ENCODE results near the gene POU2F3. TPM values are rescaled to one million over a fixed set of nuclear protein-coding genes. Genes with fewer than 3 reads are reported as not detected.

POU2F3 gene
- polyA plus RNA-seq, 3 donors: 0.37 to 0.54 TPM; not detected in 1

DNA sequence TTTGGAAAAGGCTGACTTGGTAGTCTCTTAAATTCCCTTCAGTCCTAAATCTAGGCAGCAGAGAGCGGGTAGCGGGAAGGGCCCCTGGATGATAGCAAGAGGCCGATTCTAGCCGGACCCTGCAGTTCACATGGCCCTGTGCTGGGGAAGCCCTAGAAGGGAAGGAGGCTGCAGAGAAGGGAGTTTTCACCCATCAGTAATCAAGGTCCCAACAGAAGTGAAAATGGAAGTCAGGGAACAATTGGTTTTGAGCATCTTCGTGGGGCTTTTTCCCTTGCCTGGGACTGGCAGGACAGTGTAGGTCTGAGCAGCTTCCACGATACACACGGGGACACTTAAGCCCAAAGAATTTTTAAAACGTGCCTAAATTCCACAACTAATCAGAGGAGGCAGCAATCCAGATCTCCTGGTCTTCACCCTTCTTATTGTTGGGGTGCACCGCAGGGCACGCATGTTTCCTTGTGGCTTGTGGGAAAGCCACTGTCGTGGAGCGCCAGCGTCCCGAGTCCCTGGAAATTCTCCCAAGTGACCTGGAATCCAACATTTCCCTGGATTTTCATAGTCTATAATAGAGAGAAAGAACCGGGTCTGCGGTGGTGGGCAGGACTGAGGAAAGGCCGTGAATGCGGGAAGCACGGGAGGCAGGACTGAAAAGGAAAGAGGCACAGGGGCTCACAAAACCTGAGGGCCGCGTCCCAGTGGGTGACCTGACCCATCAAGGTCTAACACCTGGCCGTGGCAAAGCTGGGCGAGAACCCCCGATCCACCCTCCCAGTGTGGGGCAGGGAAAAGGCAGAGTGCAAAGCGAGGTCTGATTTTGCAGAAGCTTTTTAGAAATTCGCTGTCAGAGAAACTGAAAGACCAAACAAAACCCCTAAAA is 30.0 kb upstream of the POU2F3 start:
- H3K27me3 Mint-ChIP-seq (ENCODE audit: low read depth in 3 of 3): peaks cover 1 to 5% (median 3%) of the 10 kb centered on the region in 3 donors
- Histone ChIP-seq H4K20me1 (ENCODE audit: insufficient read depth, low read length) (peaks cover 33% of the 10 kb centered on the region), H2AFZ (ENCODE audit: insufficient read depth, low read depth, low read length, poor library complexity, severe bottlenecking) (peak overlapping the region; percentile 79), H3K36me3 (replicated peaks in 1 of 2; ENCODE audit: control insufficient read depth in 1 of 2, insufficient read depth in 2 of 2, low read length in 2 of 2) (peaks cover 5 to 12% of the 10 kb centered on the region in 2 donors), H3K27me3 (ENCODE audit: control insufficient read depth in 2 of 2, insufficient read depth in 2 of 2, low read length in 2 of 2) (no peaks in the 10 kb centered on the region), H3K79me2 (ENCODE audit: insufficient read depth, low read length) (peaks cover 46% of the 10 kb centered on the region), H3K9ac (ENCODE audit: insufficient read depth, low read length, poor library complexity, severe bottlenecking) (peak overlapping the region; percentile 81), H3K27ac (ENCODE audit: low read depth in 1 of 2, low read length in 2 of 2) (peak overlapping the region; percentile 83 to 96), H3K9me3 (replicated peaks in 1 of 2; ENCODE audit: control insufficient read depth in 1 of 2, insufficient read depth in 1 of 2, low read length in 2 of 2) (no peaks in the 10 kb centered on the region), H3K4me1 (ENCODE audit: control insufficient read depth in 1 of 2, insufficient read depth in 2 of 2, low read length in 2 of 2) (peaks cover 59 to 71% of the 10 kb centered on the region in 2 donors), H3K4me2 (replicated peaks; ENCODE audit: extremely low read depth, low read length, poor library complexity, severe bottlenecking) (peak overlapping the region; percentile 89), H3K4me3 (replicated peaks in 1 of 3; ENCODE audit: low read depth in 2 of 3, low read length in 3 of 3) (peak overlapping the region; percentile 54 to 87 (median 74))
- WGBS (ENCODE audit: insufficient coverage): 20% methylated on average over 17 of the region's 26 CpGs
- intact Hi-C loops (cut with micrococcal nuclease): no loop called here
- peak in 2 of 3 donors; percentile 39 to 77 for DNase-seq
- peaks cover 21 to 24% of the 10 kb centered on the region in 2 donors for H3K36me3 Mint-ChIP-seq
- peak overlapping the region; percentile 82 to 89 for H3K4me3 Mint-ChIP-seq
- H3K27ac Mint-ChIP-seq: peak overlapping the region; percentile 93 to 99 (median 98)
- TF ChIP-seq, protein P1, sequence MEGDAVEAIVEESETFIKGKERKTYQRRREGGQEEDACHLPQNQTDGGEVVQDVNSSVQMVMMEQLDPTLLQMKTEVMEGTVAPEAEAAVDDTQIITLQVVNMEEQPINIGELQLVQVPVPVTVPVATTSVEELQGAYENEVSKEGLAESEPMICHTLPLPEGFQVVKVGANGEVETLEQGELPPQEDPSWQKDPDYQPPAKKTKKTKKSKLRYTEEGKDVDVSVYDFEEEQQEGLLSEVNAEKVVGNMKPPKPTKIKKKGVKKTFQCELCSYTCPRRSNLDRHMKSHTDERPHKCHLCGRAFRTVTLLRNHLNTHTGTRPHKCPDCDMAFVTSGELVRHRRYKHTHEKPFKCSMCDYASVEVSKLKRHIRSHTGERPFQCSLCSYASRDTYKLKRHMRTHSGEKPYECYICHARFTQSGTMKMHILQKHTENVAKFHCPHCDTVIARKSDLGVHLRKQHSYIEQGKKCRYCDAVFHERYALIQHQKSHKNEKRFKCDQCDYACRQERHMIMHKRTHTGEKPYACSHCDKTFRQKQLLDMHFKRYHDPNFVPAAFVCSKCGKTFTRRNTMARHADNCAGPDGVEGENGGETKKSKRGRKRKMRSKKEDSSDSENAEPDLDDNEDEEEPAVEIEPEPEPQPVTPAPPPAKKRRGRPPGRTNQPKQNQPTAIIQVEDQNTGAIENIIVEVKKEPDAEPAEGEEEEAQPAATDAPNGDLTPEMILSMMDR (IDR thresholded peaks at IDR 0.05): no peak
- no peaks in the 10 kb centered on the region for H3K9me3 Mint-ChIP-seq
- H3K4me1 Mint-ChIP-seq: peaks cover 75% of the 10 kb centered on the region

DNA sequence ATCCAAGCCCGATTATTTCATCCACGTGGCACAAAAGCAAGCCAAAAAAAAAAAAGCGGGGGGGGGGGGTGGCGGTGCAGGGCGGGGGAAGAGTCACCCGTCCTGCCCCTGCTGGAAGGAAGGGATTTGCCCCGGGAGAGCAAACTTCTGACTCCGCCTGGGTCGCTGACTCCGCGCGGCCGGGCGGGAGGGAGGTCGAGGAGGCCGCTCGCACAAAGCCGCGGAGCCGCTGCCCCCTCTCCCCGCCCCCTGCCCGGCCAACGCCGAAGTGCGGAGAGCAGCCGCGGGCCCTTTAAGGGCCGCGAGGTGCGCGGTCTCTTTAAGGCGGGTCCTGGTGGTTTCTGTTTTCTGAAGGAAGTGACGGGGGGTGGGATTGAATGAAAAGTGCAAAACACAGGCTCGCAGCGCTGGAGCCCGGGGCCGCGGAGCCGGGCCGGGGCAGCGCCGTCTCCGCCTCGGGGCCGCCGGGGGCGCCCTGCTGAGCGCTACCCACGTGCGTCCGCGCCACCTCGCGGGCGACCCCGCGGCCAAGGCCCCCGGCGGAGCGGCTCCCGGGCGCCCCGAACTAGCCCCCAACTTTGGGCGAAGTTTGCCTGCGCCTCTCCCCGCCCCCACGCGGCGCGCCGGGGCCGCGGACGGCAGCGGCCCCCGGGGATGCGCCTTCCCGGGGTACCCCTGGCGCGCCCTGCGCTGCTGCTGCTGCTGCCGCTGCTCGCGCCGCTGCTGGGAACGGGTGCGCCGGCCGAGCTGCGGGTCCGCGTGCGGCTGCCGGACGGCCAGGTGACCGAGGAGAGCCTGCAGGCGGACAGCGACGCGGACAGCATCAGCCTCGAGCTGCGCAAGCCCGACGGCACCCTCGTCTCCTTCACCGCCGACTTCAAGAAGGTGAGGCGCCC is 29.1 kb upstream of the POU2F3 start, which contains the start of gene OAF:
Gene OAF (plus strand): TSS at position 407 of the 896 bp plus-strand sequence. CDS start 248 bp downstream, at position 655.
- TF ChIP-seq, protein P1 (IDR thresholded peaks at IDR 0.05): peak; percentile 28
- H3K36me3 Mint-ChIP-seq: peaks cover 25 to 31% of the 10 kb centered on the region in 2 donors
- under 1% methylated on average over 95 of the region's 108 CpGs for WGBS (ENCODE audit: insufficient coverage)
- Histone ChIP-seq H3K4me1 (ENCODE audit: control insufficient read depth in 1 of 2, insufficient read depth in 2 of 2, low read length in 2 of 2) (peaks cover 57 to 67% of the 10 kb centered on the region in 2 donors), H3K27me3 (ENCODE audit: control insufficient read depth in 2 of 2, insufficient read depth in 2 of 2, low read length in 2 of 2) (no peaks in the 10 kb centered on the region), H3K9me3 (replicated peaks in 1 of 2; ENCODE audit: control insufficient read depth in 1 of 2, insufficient read depth in 1 of 2, low read length in 2 of 2) (no peaks in the 10 kb centered on the region), H3K4me2 (replicated peaks; ENCODE audit: extremely low read depth, low read length, poor library complexity, severe bottlenecking) (peak within 1 kb of the TSS; percentile 89), H3K4me3 (replicated peaks in 1 of 3; ENCODE audit: low read depth in 2 of 3, low read length in 3 of 3) (peak within 1 kb of the TSS; percentile 62 to 87 (median 74)), H3K79me2 (ENCODE audit: insufficient read depth, low read length) (peaks cover 55% of the 10 kb centered on the region), H3K36me3 (replicated peaks in 1 of 2; ENCODE audit: control insufficient read depth in 1 of 2, insufficient read depth in 2 of 2, low read length in 2 of 2) (peaks cover 11 to 21% of the 10 kb centered on the region in 2 donors), H2AFZ (ENCODE audit: insufficient read depth, low read depth, low read length, poor library complexity, severe bottlenecking) (peak within 1 kb of the TSS; percentile 79), H3K9ac (ENCODE audit: insufficient read depth, low read length, poor library complexity, severe bottlenecking) (peak within 1 kb of the TSS; percentile 81), H4K20me1 (ENCODE audit: insufficient read depth, low read length) (peaks cover 40% of the 10 kb centered on the region), H3K27ac (ENCODE audit: low read depth in 1 of 2, low read length in 2 of 2) (peak within 1 kb of the TSS; percentile 83 to 96)
- intact Hi-C loops (cut with micrococcal nuclease): no loop called here
- peaks cover 1 to 5% (median 3%) of the 10 kb centered on the region in 3 donors for H3K27me3 Mint-ChIP-seq (ENCODE audit: low read depth in 3 of 3)
- DNase-seq: peak; percentile 58 to 80 (median 68)
- H3K9me3 Mint-ChIP-seq: no peaks in the 10 kb centered on the region
- H3K27ac Mint-ChIP-seq: peak within 1 kb of the TSS; percentile 93 to 99 (median 98)
- peaks cover 67% of the 10 kb centered on the region for H3K4me1 Mint-ChIP-seq
- peak within 1 kb of the TSS; percentile 96 to 99 for H3K4me3 Mint-ChIP-seq

Data from CD14-positive monocyte (primary cell).